SK-N-SH treated with all-trans-retinoic acid at 6 μM for 48 hours (cell line): ENCODE measurements around the gene NMT1.

Experiments
- ATAC-seq: fragments of 200-7000 bp; cut with Tn5 transposase; 3 replicates; pipeline ENCODE4 v1.9.1; 2020; ENCODE audit warnings: mild to moderate bottlenecking, moderate library complexity
- ARNTL ChIP-seq: fragments of 450-650 bp; formaldehyde crosslinking; IDR thresholded peaks from 2 replicates; pipeline ENCODE4 v1.5.0; 2020; ENCODE audit warnings: low read depth, mild to moderate bottlenecking, moderate library complexity, borderline replicate concordance
- BACH2 ChIP-seq: fragments of 250-450 bp; sonication (Bioruptor Pico); IDR thresholded peaks from 2 replicates; pipeline ENCODE4 v1.9.0; 2021; ENCODE audit warnings: mild to moderate bottlenecking, borderline replicate concordance
- CSDC2 ChIP-seq: fragments of 250-450 bp; sonication (Bioruptor Pico); IDR thresholded peaks from 2 replicates; pipeline ENCODE4 v1.5.0; 2020; ENCODE audit warnings: mild to moderate bottlenecking, moderate library complexity
- ESRRG ChIP-seq: fragments of 250-450 bp; sonication (Bioruptor Pico); IDR thresholded peaks from 2 replicates; pipeline ENCODE4 v1.6.1; 2021; ENCODE audit warnings: mild to moderate bottlenecking
- GLIS3 ChIP-seq: fragments of 250-450 bp; sonication (Bioruptor Pico); IDR thresholded peaks from 2 replicates; pipeline ENCODE4 v1.5.0; 2020; ENCODE audit warnings: mild to moderate bottlenecking, moderate library complexity
- ISL1 ChIP-seq: fragments of 250-450 bp; sonication (Bioruptor Pico); IDR thresholded peaks from 2 replicates; pipeline ENCODE4 v2.1.2; 2022; ENCODE audit warnings: mild to moderate bottlenecking, moderate library complexity
- OSR1 ChIP-seq: fragments of 250-450 bp; sonication (Bioruptor Pico); IDR thresholded peaks from 2 replicates; pipeline ENCODE4 v1.8.0; 2022; ENCODE audit warnings: moderate library complexity, mild to moderate bottlenecking, inconsistent platforms
- POU6F1 ChIP-seq: fragments of 250-450 bp; sonication (Bioruptor Pico); IDR thresholded peaks from 2 replicates; pipeline ENCODE4 v1.8.0; 2021; ENCODE audit warnings: low read depth, mild to moderate bottlenecking, moderate library complexity, borderline replicate concordance
- PPARA ChIP-seq: fragments of 250-450 bp; sonication (Bioruptor Pico); IDR thresholded peaks from 2 replicates; pipeline ENCODE4 v1.5.0; 2020; ENCODE audit warnings: mild to moderate bottlenecking, borderline replicate concordance
- RARB ChIP-seq: fragments of 250-450 bp; sonication (Bioruptor Pico); IDR thresholded peaks from 2 replicates; pipeline ENCODE4 v1.8.0; 2021; ENCODE audit warnings: mild to moderate bottlenecking, moderate library complexity
- SNAI2 ChIP-seq: fragments of 250-450 bp; sonication (Bioruptor Pico); IDR thresholded peaks from 2 replicates; pipeline ENCODE4 v1.5.0; 2020; ENCODE audit warnings: mild to moderate bottlenecking, moderate library complexity
- TCF4 ChIP-seq: fragments of 250-450 bp; sonication (Bioruptor Pico); IDR thresholded peaks from 2 replicates; pipeline ENCODE4 v1.8.0; 2021; ENCODE audit warnings: mild to moderate bottlenecking, moderate library complexity, borderline replicate concordance
- TOX ChIP-seq: fragments of 250-450 bp; sonication (Bioruptor Pico); IDR thresholded peaks from 2 replicates; pipeline ENCODE4 v1.8.0; 2021; ENCODE audit warnings: mild to moderate bottlenecking, moderate library complexity, borderline replicate concordance
- ZC3H10 ChIP-seq: fragments of 250-450 bp; sonication (Bioruptor Pico); IDR thresholded peaks from 2 replicates; pipeline ENCODE4 v1.5.1; 2021; ENCODE audit warnings: mild to moderate bottlenecking, moderate library complexity
- ZFP3 ChIP-seq: fragments of 250-450 bp; sonication (Bioruptor Pico); IDR thresholded peaks from 2 replicates; pipeline ENCODE4 v1.5.0; 2020; ENCODE audit warnings: mild to moderate bottlenecking, moderate library complexity
- ZFP30 ChIP-seq: fragments of 450-650 bp; formaldehyde crosslinking; IDR thresholded peaks from 2 replicates; pipeline ENCODE4 v1.5.0; 2022; ENCODE audit warnings: mild to moderate bottlenecking, moderate library complexity
- ZNF565 ChIP-seq: fragments of 450-650 bp; formaldehyde crosslinking; conservative IDR thresholded peaks from 2 replicates; pipeline ENCODE4 v1.5.0; 2020; ENCODE audit warnings: low read depth, mild to moderate bottlenecking, moderate library complexity
- ZNF70 ChIP-seq: fragments of 450-650 bp; formaldehyde crosslinking; IDR thresholded peaks from 2 replicates; pipeline ENCODE4 v1.5.0; 2020; ENCODE audit warnings: mild to moderate bottlenecking, moderate library complexity
- ZNF8 ChIP-seq: fragments of 450-650 bp; formaldehyde crosslinking; IDR thresholded peaks from 2 replicates; pipeline ENCODE4 v1.5.0; 2020; ENCODE audit warnings: mild to moderate bottlenecking, moderate library complexity
- TF ChIP-seq, protein P1 (sequence below): fragments of 250-450 bp; sonication (Bioruptor Pico); IDR thresholded peaks from 2 replicates; pipeline ENCODE4 v1.8.0; 2020; ENCODE audit warnings: mild to moderate bottlenecking, moderate library complexity, borderline replicate concordance
- TF ChIP-seq, protein P2 (sequence below): fragments of 250-450 bp; sonication (Bioruptor Pico); IDR thresholded peaks from 2 replicates; pipeline ENCODE4 v1.5.1; 2020; ENCODE audit warnings: low read depth, mild to moderate bottlenecking, moderate library complexity
- TF ChIP-seq, protein P3 (sequence below): fragments of 250-450 bp; sonication (Bioruptor Pico); IDR thresholded peaks from 2 replicates; pipeline ENCODE4 v1.5.0; 2020; ENCODE audit warnings: mild to moderate bottlenecking, moderate library complexity

NMT1 gene

GRCh38 chr17:45043813-45044540 is 17.1 kb upstream of the NMT1 start:
- TF ChIP-seq CSDC2 (CRISPR knock-in tag) = no peak
- no peak for TF ChIP-seq TCF4 (CRISPR knock-in tag)
- no peak for TF ChIP-seq TOX
- no peak for TF ChIP-seq ZNF70 (CRISPR knock-in tag)
- TF ChIP-seq, protein P1, sequence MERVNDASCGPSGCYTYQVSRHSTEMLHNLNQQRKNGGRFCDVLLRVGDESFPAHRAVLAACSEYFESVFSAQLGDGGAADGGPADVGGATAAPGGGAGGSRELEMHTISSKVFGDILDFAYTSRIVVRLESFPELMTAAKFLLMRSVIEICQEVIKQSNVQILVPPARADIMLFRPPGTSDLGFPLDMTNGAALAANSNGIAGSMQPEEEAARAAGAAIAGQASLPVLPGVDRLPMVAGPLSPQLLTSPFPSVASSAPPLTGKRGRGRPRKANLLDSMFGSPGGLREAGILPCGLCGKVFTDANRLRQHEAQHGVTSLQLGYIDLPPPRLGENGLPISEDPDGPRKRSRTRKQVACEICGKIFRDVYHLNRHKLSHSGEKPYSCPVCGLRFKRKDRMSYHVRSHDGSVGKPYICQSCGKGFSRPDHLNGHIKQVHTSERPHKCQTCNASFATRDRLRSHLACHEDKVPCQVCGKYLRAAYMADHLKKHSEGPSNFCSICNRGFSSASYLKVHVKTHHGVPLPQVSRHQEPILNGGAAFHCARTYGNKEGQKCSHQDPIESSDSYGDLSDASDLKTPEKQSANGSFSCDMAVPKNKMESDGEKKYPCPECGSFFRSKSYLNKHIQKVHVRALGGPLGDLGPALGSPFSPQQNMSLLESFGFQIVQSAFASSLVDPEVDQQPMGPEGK (CRISPR knock-in tag) = no peak
- TF ChIP-seq, protein P2, sequence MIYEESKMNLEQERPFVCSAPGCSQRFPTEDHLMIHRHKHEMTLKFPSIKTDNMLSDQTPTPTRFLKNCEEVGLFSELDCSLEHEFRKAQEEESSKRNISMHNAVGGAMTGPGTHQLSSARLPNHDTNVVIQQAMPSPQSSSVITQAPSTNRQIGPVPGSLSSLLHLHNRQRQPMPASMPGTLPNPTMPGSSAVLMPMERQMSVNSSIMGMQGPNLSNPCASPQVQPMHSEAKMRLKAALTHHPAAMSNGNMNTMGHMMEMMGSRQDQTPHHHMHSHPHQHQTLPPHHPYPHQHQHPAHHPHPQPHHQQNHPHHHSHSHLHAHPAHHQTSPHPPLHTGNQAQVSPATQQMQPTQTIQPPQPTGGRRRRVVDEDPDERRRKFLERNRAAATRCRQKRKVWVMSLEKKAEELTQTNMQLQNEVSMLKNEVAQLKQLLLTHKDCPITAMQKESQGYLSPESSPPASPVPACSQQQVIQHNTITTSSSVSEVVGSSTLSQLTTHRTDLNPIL (CRISPR knock-in tag) = no peak
- TF ChIP-seq GLIS3 (CRISPR knock-in tag) = no peak
- no peak for TF ChIP-seq BACH2 (CRISPR knock-in tag)
- TF ChIP-seq SNAI2 = no peak
- no peak for TF ChIP-seq PPARA
- no peak for TF ChIP-seq ISL1 (CRISPR knock-in tag)
- no peak for TF ChIP-seq ZFP30 (CRISPR knock-in tag)
- no peak for TF ChIP-seq ARNTL (CRISPR knock-in tag)
- no peak for TF ChIP-seq RARB (CRISPR knock-in tag)
- TF ChIP-seq ZNF565 (CRISPR knock-in tag) = no peak
- TF ChIP-seq POU6F1 = no peak
- no peak for TF ChIP-seq ZFP3 (CRISPR knock-in tag)
- TF ChIP-seq ZC3H10 = no peak
- no peak for ATAC-seq

DNA sequence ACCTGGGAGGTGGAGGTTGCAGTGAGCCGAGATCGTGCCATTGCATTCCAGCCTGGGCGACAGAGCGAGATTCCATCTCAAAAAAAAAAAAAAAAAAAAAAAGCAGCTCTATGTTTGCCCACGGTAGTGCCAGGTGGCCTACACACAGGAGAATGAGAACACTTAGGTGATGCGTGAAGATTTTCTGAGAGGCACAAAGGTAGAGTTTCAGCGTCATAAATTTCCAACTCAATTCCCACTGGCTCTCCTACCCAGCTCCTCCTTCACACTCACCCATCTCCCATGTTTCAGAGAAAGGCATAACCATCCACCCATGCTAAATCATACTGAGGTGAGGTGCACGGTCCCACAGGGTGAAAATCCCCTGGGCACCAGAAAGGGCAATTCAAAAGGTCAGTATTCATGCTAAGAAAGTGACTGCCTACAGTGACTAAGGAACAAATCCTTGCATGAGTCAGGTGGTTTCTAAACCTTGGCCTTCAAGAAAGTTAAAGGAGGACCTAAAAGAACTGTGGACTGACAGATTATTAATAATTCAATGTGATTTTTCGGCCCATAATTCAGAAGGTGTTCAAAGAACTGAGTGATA is 14.5 kb upstream of the NMT1 start:
- no peak for ATAC-seq
- TF ChIP-seq, protein P1 (CRISPR knock-in tag) = no peak
- TF ChIP-seq GLIS3 (CRISPR knock-in tag) = no peak
- no peak for TF ChIP-seq OSR1 (CRISPR knock-in tag)
- no peak for TF ChIP-seq ZNF565 (CRISPR knock-in tag)
- no peak for TF ChIP-seq ZFP3 (CRISPR knock-in tag)
- TF ChIP-seq ZNF70 (CRISPR knock-in tag) = no peak
- no peak for TF ChIP-seq POU6F1
- no peak for TF ChIP-seq ZC3H10
- no peak for TF ChIP-seq ZFP30 (CRISPR knock-in tag)
- TF ChIP-seq ESRRG (CRISPR knock-in tag) = no peak
- TF ChIP-seq, protein P3, sequence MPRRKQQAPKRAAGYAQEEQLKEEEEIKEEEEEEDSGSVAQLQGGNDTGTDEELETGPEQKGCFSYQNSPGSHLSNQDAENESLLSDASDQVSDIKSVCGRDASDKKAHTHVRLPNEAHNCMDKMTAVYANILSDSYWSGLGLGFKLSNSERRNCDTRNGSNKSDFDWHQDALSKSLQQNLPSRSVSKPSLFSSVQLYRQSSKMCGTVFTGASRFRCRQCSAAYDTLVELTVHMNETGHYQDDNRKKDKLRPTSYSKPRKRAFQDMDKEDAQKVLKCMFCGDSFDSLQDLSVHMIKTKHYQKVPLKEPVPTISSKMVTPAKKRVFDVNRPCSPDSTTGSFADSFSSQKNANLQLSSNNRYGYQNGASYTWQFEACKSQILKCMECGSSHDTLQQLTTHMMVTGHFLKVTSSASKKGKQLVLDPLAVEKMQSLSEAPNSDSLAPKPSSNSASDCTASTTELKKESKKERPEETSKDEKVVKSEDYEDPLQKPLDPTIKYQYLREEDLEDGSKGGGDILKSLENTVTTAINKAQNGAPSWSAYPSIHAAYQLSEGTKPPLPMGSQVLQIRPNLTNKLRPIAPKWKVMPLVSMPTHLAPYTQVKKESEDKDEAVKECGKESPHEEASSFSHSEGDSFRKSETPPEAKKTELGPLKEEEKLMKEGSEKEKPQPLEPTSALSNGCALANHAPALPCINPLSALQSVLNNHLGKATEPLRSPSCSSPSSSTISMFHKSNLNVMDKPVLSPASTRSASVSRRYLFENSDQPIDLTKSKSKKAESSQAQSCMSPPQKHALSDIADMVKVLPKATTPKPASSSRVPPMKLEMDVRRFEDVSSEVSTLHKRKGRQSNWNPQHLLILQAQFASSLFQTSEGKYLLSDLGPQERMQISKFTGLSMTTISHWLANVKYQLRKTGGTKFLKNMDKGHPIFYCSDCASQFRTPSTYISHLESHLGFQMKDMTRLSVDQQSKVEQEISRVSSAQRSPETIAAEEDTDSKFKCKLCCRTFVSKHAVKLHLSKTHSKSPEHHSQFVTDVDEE = no peak
- TF ChIP-seq ZNF8 (CRISPR knock-in tag) = no peak
- no peak for TF ChIP-seq TOX
- no peak for TF ChIP-seq ARNTL (CRISPR knock-in tag)
- TF ChIP-seq PPARA = no peak
- TF ChIP-seq CSDC2 (CRISPR knock-in tag) = no peak
